ENCODE results near the gene NDC1.

- no peak for TF ChIP-seq CTCF (optimal IDR thresholded peaks at IDR 0.05 in 1 of 3, IDR thresholded peaks at IDR 0.05 in 1 of 3, conservative IDR thresholded peaks at IDR 0.05 in 1 of 3; ENCODE audit: extremely low read depth in 1 of 3, insufficient read depth in 2 of 3, low read length in 3 of 3)
- no peak for TF ChIP-seq EZH2 (IDR thresholded peaks at IDR 0.05; ENCODE audit: low read length)
Measured at GRCh38 chr1:53800621-53801020, 37.5 kb downstream of the NDC1 start.
